HEK293 (cell line): ENCODE data around the gene RGS6.

Experiments used
- KLF9 ChIP-seq: fragments of 450-650 bp; formaldehyde crosslinking; IDR thresholded peaks from 2 replicates; pipeline ENCODE4 v1.5.1; 2016; ENCODE audit warnings: missing biosample characterization, missing genetic modification characterization, low read depth
- ZBTB8A ChIP-seq: fragments of 450-650 bp; formaldehyde crosslinking; IDR thresholded peaks from 2 replicates; pipeline ENCODE4 v1.5.1; 2016; ENCODE audit warnings: missing biosample characterization, missing genetic modification characterization
- ZNF146 ChIP-seq: fragments of 450-650 bp; formaldehyde crosslinking; IDR thresholded peaks from 2 replicates; pipeline ENCODE4 v1.5.1; 2016; ENCODE audit warnings: missing biosample characterization, missing genetic modification characterization
- ZNF274 ChIP-seq, 2 experiments: fragments of 200-500 bp in 1 of 2; fragments of 450-650 bp in 1 of 2; sonication (Bioruptor generic) in 1 of 2; formaldehyde crosslinking in 1 of 2; IDR thresholded peaks; 2 replicates each; pipeline versions ENCODE4 v1.5.1 to v1.6.1; 2014 to 2016; ENCODE audit warnings: borderline replicate concordance in 1 of 2, inconsistent platforms in 1 of 2, low read length in 1 of 2, missing biosample characterization in 1 of 2, missing genetic modification characterization in 1 of 2
- ZNF560 ChIP-seq: fragments of 450-650 bp; formaldehyde crosslinking; IDR thresholded peaks from 2 replicates; pipeline ENCODE4 v1.5.1; 2017; ENCODE audit warnings: missing biosample characterization, missing genetic modification characterization, borderline replicate concordance
- TF ChIP-seq, protein P1 (sequence below): fragments of 450-650 bp; formaldehyde crosslinking; IDR thresholded peaks from 2 replicates; pipeline ENCODE4 v1.5.1; 2016; ENCODE audit warnings: missing biosample characterization, missing genetic modification characterization
- TF ChIP-seq, protein P2 (sequence below): fragments of 450-650 bp; formaldehyde crosslinking; IDR thresholded peaks from 2 replicates; pipeline ENCODE4 v1.5.1; 2016; ENCODE audit warnings: missing biosample characterization, missing genetic modification characterization, low read depth
- TF ChIP-seq, protein P3 (sequence below): fragments of 450-650 bp; formaldehyde crosslinking; IDR thresholded peaks from 2 replicates; pipeline ENCODE4 v1.5.1; 2016; ENCODE audit warnings: missing biosample characterization, missing genetic modification characterization
- TF ChIP-seq, protein P4 (sequence below): fragments of 450-650 bp; formaldehyde crosslinking; conservative IDR thresholded peaks from 2 replicates; pipeline ENCODE4 v1.5.1; 2016; ENCODE audit warnings: low read depth, missing biosample characterization, missing genetic modification characterization
- TF ChIP-seq, protein P5 (sequence below): fragments of 450-650 bp; formaldehyde crosslinking; IDR thresholded peaks from 2 replicates; pipeline ENCODE4 v1.5.1; 2016; ENCODE audit warnings: missing biosample characterization, missing genetic modification characterization
- TF ChIP-seq, protein P6 (sequence below): fragments of 450-650 bp; formaldehyde crosslinking; IDR thresholded peaks from 2 replicates; pipeline ENCODE4 v1.5.1; 2016; ENCODE audit warnings: missing biosample characterization, missing genetic modification characterization
- TF ChIP-seq, protein P7 (sequence below): fragments of 450-650 bp; formaldehyde crosslinking; IDR thresholded peaks from 2 replicates; pipeline ENCODE4 v1.5.1; 2016; ENCODE audit warnings: missing biosample characterization, missing genetic modification characterization

DNA sequence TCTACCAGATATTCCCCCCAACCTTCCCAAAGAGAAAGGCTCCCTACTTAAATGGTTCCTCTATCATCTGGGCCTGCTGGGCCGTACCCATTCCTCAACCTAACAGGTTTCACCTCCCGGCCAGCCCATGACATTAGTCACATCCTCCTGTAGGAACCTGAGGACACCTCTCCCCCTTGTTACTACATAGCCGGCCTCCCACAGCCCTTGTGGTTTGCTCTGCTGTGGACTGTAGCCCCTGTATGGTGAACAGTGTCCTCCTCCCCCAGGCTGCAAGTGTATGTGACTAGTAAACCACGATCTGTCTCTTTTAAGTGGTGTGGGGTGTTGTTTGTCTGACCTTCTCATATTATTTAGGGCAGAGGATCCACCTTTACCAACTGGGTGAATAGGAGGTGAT, 371.7 kb downstream of the RGS6 start:
- no peak for TF ChIP-seq ZNF274 (IDR thresholded peaks at IDR 0.05; ENCODE audit: low read length)
- no peak for TF ChIP-seq ZNF274 (tag by site-specific recombination; IDR thresholded peaks at IDR 0.05; ENCODE audit: borderline replicate concordance)
- no peak for TF ChIP-seq KLF9 (tag by site-specific recombination)
- TF ChIP-seq, protein P1, sequence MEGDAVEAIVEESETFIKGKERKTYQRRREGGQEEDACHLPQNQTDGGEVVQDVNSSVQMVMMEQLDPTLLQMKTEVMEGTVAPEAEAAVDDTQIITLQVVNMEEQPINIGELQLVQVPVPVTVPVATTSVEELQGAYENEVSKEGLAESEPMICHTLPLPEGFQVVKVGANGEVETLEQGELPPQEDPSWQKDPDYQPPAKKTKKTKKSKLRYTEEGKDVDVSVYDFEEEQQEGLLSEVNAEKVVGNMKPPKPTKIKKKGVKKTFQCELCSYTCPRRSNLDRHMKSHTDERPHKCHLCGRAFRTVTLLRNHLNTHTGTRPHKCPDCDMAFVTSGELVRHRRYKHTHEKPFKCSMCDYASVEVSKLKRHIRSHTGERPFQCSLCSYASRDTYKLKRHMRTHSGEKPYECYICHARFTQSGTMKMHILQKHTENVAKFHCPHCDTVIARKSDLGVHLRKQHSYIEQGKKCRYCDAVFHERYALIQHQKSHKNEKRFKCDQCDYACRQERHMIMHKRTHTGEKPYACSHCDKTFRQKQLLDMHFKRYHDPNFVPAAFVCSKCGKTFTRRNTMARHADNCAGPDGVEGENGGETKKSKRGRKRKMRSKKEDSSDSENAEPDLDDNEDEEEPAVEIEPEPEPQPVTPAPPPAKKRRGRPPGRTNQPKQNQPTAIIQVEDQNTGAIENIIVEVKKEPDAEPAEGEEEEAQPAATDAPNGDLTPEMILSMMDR, result no peak
- TF ChIP-seq, protein P2, sequence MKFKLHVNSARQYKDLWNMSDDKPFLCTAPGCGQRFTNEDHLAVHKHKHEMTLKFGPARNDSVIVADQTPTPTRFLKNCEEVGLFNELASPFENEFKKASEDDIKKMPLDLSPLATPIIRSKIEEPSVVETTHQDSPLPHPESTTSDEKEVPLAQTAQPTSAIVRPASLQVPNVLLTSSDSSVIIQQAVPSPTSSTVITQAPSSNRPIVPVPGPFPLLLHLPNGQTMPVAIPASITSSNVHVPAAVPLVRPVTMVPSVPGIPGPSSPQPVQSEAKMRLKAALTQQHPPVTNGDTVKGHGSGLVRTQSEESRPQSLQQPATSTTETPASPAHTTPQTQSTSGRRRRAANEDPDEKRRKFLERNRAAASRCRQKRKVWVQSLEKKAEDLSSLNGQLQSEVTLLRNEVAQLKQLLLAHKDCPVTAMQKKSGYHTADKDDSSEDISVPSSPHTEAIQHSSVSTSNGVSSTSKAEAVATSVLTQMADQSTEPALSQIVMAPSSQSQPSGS (tag by site-specific recombination), result no peak
- TF ChIP-seq, protein P3, sequence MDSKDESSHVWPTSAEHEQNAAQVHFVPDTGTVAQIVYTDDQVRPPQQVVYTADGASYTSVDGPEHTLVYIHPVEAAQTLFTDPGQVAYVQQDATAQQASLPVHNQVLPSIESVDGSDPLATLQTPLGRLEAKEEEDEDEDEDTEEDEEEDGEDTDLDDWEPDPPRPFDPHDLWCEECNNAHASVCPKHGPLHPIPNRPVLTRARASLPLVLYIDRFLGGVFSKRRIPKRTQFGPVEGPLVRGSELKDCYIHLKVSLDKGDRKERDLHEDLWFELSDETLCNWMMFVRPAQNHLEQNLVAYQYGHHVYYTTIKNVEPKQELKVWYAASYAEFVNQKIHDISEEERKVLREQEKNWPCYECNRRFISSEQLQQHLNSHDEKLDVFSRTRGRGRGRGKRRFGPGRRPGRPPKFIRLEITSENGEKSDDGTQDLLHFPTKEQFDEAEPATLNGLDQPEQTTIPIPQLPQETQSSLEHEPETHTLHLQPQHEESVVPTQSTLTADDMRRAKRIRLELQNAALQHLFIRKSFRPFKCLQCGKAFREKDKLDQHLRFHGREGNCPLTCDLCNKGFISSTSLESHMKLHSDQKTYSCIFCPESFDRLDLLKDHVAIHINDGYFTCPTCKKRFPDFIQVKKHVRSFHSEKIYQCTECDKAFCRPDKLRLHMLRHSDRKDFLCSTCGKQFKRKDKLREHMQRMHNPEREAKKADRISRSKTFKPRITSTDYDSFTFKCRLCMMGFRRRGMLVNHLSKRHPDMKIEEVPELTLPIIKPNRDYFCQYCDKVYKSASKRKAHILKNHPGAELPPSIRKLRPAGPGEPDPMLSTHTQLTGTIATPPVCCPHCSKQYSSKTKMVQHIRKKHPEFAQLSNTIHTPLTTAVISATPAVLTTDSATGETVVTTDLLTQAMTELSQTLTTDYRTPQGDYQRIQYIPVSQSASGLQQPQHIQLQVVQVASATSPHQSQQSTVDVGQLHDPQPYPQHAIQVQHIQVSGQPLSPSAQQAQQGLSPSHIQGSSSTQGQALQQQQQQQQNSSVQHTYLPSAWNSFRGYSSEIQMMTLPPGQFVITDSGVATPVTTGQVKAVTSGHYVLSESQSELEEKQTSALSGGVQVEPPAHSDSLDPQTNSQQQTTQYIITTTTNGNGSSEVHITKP (tag by site-specific recombination), result no peak
- TF ChIP-seq, protein P4, sequence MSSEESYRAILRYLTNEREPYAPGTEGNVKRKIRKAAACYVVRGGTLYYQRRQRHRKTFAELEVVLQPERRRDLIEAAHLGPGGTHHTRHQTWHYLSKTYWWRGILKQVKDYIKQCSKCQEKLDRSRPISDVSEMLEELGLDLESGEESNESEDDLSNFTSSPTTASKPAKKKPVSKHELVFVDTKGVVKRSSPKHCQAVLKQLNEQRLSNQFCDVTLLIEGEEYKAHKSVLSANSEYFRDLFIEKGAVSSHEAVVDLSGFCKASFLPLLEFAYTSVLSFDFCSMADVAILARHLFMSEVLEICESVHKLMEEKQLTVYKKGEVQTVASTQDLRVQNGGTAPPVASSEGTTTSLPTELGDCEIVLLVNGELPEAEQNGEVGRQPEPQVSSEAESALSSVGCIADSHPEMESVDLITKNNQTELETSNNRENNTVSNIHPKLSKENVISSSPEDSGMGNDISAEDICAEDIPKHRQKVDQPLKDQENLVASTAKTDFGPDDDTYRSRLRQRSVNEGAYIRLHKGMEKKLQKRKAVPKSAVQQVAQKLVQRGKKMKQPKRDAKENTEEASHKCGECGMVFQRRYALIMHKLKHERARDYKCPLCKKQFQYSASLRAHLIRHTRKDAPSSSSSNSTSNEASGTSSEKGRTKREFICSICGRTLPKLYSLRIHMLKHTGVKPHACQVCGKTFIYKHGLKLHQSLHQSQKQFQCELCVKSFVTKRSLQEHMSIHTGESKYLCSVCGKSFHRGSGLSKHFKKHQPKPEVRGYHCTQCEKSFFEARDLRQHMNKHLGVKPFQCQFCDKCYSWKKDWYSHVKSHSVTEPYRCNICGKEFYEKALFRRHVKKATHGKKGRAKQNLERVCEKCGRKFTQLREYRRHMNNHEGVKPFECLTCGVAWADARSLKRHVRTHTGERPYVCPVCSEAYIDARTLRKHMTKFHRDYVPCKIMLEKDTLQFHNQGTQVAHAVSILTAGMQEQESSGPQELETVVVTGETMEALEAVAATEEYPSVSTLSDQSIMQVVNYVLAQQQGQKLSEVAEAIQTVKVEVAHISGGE (tag by site-specific recombination), result no peak
- TF ChIP-seq, protein P5, sequence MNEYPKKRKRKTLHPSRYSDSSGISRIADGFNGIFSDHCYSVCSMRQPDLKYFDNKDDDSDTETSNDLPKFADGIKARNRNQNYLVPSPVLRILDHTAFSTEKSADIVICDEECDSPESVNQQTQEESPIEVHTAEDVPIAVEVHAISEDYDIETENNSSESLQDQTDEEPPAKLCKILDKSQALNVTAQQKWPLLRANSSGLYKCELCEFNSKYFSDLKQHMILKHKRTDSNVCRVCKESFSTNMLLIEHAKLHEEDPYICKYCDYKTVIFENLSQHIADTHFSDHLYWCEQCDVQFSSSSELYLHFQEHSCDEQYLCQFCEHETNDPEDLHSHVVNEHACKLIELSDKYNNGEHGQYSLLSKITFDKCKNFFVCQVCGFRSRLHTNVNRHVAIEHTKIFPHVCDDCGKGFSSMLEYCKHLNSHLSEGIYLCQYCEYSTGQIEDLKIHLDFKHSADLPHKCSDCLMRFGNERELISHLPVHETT, result no peak
- TF ChIP-seq, protein P6, sequence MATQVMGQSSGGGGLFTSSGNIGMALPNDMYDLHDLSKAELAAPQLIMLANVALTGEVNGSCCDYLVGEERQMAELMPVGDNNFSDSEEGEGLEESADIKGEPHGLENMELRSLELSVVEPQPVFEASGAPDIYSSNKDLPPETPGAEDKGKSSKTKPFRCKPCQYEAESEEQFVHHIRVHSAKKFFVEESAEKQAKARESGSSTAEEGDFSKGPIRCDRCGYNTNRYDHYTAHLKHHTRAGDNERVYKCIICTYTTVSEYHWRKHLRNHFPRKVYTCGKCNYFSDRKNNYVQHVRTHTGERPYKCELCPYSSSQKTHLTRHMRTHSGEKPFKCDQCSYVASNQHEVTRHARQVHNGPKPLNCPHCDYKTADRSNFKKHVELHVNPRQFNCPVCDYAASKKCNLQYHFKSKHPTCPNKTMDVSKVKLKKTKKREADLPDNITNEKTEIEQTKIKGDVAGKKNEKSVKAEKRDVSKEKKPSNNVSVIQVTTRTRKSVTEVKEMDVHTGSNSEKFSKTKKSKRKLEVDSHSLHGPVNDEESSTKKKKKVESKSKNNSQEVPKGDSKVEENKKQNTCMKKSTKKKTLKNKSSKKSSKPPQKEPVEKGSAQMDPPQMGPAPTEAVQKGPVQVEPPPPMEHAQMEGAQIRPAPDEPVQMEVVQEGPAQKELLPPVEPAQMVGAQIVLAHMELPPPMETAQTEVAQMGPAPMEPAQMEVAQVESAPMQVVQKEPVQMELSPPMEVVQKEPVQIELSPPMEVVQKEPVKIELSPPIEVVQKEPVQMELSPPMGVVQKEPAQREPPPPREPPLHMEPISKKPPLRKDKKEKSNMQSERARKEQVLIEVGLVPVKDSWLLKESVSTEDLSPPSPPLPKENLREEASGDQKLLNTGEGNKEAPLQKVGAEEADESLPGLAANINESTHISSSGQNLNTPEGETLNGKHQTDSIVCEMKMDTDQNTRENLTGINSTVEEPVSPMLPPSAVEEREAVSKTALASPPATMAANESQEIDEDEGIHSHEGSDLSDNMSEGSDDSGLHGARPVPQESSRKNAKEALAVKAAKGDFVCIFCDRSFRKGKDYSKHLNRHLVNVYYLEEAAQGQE (tag by site-specific recombination), result no peak
- TF ChIP-seq ZNF146 (tag by site-specific recombination), result no peak
- no peak for TF ChIP-seq ZNF560 (tag by site-specific recombination)
- TF ChIP-seq, protein P7, sequence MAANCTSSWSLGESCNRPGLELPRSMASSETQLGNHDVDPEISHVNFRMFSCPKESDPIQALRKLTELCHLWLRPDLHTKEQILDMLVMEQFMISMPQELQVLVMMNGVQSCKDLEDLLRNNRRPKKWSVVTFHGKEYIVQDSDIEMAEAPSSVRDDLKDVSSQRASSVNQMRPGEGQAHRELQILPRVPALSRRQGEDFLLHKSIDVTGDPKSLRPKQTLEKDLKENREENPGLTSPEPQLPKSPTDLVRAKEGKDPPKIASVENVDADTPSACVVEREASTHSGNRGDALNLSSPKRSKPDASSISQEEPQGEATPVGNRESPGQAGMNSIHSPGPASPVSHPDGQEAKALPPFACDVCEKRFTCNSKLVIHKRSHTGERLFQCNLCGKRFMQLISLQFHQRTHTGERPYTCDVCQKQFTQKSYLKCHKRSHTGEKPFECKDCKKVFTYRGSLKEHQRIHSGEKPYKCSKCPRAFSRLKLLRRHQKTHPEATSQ (tag by site-specific recombination), result no peak
- TF ChIP-seq ZBTB8A, result no peak
